Activated CD8-positive, alpha-beta memory T cell treated with anti-CD3 and anti-CD28 coated beads, Interleukin-2, amount 50 U/mL, for 1 hour (primary cell): ENCODE measurements around the gene PITX2.

Source experiments
- DNase-seq: peaks from one replicate; pipeline ENCODE4 v3.0.0-alpha.2; 2020; ENCODE audit errors: extremely low read depth

PITX2 gene

DNA sequence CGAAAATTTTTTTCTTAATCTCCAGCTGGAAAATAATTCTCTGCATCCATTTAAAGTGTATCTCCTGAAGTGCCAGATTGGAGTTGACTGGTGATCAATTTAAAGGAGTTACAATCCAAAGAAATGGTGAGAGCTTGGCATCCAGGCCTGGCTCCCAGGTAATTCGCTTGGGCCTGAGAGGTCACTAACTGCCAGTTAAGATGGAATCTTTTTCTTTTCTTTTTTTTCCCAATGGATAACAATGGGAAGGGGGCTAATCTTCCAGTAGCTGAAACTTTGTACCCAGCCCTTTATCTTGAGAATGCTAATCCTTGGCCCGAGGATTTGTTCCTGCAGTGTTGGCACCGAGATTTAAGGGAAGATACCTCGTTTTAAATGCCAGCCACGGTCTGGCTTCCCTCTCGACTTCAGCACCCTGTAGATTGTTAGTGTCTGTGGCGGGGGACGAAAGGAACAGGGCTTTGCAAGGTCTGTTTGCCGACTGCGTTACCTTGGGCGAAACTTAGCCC, 13.3 kb upstream of the PITX2 start:
- no peak for DNase-seq

DNA sequence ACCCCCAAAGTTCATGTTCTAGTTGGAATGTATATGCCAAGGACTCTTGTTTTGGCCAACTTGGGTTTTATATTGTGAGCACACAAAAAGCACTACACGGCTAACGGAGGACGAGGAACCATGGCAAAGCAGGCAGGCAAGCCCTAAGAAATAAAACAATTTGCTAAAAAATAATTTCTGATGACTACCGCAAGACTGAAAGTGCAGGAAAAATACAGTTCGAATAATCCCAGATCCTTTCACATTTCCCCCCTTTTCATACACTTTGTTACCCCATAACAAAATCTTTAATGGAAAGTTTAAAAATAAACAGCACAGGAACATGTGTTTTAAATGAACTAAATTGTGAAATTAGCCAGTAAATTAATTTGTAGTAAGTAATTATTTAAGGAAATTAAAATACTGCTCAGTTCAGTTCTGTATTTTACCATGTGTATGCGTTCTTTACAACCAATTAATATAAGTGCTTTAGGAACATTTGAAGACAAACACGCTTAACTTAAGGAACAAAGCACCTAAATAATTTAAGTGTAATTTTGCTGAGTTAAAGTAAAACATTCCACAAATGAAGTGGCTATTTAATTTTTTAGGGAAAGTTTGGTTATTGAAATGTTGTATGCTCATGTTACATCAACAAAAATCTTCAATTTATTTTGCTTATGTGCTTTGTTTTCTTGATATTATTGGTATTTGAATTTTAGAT, 12.4 kb upstream of the PITX2 start:
- no peak for DNase-seq

DNA sequence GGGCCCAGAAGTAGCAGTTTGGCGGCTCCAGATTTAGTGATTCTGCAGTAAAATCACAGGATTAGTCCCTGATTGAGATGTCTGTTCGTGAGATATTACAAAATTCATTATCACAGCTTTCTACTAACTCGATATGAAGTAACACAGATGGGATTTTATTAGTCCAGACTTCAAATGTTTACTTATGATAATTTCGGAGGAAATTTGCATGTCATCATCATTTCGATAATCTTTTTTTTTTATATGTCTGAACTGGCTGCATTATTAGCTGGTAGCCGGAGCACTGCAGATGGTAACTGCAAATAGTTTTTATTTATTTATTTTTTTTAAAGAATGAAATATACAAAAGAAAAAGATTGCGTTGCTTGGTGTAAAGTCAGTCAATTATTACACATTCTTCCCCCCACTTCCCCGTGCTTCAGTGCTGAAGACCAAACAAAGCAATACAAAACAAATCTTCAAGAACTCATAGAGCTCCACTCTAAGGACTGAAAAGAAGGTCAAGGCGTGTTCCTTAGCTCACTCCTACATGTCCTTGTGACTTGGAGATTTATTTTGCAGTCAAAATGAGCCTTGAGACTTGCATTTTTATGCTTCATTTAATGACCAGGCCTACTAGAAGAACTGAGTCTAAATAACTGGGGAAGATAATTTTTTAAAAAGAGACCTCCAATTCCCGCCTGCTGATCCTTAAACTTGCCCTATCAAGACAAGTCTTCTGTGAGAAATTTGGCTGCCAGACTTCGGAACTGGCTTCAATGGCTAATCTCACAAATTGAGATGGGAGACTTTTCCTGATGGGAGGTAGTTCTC, 11.7 kb upstream of the PITX2 start:
- no peak for DNase-seq

DNA sequence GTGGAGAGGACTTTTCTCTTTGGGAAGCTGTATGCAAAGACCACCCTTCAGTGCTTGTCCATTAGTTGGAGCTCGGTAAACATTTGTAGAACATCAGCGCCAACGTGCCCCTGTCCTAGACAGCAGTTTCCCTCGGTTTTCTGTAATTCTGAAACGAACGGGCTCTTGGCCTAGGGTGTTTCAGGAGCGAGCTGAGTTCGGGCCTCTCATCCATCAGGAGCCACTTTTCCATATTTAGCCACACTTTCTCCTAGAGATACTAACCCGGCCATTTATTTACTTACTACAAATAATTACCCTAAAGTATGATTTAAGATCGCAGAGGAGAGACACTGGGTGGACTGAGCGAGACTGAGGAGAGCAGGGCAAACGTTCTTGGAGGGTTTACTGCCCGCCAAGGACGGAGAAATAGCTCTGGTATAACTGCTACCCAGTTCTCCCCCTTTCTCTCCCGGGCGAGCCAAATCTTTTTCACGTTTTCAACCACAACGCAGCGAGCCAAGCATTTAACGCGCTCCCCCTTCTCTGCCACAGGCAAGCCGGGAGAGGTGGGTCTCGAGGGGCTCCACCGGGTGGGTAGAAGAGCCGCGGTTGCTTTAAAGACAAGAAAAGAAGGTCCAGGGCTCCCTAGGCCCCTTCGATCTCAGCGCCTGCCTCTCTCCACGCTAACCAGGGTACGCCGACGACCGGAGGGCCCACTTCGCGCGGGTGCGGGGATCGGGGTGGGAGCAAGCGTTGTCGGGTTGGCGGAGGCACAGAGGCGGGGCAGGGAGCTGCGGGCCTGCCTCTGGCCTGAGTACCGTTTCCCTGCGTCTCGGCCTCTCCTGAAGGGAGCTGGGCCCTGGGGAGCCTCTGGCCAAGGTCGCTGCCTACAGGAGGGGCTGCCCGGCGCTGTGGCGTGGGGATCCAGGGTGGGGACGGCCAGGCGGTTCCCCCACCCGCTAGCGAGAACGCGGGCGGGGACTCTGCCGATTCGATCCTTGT, 10.8 kb upstream of the PITX2 start:
- DNase-seq: no peak

- DNase-seq: no peak
These were observed 9.9 kb upstream of the PITX2 start for GRCh38 chr4:110632506-110633357.

- DNase-seq: no peak
These were observed 9.0 kb upstream of the PITX2 start for GRCh38 chr4:110631584-110632505.

- no peak for DNase-seq
These were observed 8.0 kb upstream of the PITX2 start for GRCh38 chr4:110630688-110631402.

GRCh38 chr4:110629780-110630687, 7.2 kb upstream of the PITX2 start:
- no peak for DNase-seq

DNA sequence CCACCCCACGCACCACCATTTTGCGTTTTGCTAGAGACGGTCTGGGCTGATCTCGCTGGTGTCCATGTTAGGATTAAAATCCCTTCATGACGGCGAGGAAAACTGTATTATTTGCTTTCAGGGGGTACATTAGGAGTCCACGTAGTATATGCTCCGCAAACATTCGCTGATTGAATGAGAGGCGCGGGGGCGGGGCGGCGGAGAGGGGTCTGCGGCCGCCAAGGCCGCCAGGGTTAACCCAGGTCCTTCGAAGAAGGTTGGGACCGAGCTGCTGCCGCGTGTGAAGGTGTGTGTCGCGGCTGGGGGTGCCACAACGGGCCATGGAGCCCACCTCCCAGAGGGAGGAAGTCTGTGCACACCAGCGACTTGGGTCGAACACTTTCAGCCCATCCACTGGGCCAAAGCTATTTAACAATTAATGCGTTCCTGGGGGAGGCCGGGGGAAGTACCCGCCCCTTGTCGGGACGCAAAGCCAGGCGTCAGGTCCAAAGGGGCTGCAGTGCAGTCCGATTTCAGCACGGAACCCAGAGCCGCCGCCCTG, 6.4 kb upstream of the PITX2 start:
- DNase-seq: no peak

DNA sequence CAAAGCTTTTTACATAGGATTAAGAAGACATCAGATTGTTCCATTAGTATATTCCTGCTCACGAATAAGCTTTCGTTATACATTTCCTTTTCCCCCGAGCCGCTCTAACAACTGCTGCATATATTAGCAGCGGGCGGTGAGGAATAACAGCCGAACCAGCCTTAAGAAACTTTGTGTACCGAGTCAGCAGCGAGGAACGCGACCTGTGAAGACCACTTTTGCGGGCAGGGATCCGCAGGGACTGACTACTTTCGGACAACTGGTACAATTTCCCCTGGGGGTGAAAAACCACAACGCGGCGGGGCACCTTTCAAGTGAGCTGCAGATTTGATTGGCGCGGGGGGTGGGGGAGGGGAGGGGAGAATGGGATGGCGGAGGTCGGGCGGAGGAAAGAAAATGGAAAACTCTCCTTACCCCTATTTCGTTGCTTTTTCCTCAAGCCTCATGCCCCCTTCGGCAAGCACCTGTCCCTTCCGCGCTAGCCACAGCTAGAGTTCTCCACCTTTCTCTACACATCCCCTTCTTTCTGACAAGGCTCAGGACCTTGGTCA, 5.9 kb upstream of the PITX2 start:
- DNase-seq: no peak

DNA sequence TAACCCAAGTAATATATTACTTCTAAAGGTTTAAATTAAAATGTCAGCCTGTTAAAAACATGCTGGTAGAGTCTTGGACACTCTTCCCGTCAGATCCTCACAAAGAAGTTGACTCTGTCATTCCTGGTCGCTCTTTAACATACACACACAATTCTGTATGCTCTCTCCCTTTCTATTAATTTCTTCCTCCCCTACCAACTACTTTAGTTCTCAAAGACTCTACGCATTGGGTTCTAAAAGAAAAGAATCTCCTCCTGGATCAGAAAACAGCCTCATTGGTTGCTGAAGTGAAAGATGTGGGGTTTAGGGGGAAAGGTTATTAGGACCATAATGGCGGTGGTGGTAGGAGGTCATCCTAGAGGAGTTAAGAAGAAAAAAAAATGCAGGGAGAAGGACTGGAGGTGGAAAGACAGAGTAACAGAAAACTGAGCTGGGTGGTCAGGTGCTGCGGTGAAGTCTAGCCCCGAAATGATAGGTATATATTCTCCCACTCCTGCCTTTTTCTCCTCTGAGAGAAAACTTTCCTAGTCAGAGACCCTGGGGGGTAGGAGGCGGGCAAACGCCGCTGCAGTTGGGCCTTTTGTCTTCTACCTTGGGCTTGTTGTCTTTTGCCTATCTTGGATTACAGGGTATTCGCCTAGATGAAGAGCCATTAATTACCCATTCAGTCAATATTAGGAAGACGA, 5.2 kb upstream of the PITX2 start:
- DNase-seq: no peak

DNA sequence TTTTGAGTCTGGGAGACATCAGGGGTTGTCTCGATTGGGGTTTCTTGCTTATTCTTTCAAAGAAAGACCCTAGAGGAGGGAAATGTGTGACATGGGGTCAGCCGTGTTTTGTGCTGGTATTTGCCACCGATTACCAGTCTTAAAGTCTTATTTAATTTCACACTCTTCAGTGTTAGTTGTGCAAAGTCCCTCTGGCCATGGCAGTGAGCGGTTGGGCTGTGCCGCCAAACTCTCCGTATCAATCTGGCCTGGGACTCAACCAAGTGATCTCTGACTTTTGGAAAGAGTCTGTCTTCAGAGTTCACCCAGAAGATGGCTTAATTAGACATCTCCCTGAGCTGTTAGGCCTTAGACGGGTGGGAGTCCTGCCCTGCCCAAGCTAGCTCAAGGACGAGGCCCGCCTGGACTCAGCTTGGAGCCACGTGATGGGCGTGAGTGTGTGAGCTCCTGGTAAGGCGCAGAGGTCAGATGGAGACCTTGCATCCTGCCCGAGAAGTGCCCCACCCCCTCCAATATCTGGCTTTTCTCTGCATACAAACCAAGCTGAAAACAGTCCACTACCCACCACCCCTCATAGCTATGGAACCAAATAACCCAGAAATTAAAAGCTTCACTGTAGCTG, 3.8 kb upstream of the PITX2 start:
- DNase-seq: no peak

DNA sequence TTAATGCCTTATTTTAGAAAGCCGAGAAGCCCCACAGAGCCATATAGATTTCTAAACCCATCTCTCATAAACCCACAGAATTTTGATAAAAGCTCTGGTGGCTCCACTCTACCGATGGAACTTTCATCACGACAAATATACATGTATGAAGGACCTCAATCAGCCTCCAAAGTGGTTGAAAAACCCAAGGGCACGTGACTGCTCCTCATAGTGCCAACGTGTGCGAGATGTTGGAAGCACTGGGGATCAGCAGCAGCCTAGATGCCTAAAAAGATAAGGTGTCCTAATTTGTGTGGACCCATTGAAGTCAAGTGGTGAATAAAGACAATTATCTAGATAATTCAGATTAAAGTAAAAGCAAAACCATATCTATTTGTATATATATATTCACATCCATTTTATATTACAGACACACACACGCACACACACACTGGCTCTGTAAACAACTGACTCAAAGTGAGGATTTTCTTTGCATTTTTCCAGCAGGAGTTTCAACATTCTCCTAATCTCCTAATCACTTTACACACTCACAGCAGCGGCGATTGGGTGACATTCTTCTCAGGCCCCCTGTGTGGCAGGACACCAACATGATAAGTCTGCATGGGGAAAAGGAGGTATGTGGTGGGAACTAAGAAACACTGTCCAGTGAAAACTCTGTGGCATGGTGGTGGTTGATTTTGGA, 2.8 kb upstream of the PITX2 start:
- DNase-seq: no peak

DNA sequence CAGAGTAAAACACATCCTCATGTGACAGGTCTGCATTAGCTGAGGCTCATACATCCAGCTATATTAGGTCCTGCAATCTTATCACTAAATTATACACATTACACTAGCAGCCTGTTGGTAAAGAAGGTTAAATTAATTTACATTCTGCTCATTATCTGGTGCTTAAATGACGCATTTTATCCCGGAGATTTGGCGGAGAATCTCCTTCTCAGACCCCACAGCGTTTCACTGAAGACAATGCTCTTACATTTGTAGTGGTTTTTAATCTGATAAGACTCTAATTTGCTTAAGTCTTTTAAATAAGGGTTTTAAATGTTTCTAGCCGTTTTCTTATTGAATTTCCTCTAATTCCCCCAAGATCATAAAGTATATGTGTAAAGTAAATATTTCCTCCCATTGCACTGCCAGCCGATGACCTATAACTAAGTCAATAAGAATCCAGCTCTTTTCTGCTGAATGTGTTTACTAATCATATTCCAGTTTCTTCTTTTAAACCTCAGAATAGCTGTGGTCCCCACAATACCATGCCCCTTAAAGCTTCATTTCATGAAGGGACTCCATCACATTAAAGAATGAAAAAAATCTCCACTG, 2.1 kb upstream of the PITX2 start:
- no peak for DNase-seq

GRCh38 chr4:110624398-110624780, 1.5 kb upstream of the PITX2 start:
- no peak for DNase-seq
